Smooth muscle cell (in vitro differentiated cells): Measurements from ENCODE around the gene ADAT3. TPM values are rescaled to one million over a fixed set of nuclear protein-coding genes. Genes with fewer than 3 reads are reported as not detected.

Source experiments
- DNase-seq: peaks from one replicate; lab custom pipeline; 2025; ENCODE audit not compliant: unreplicated experiment; lab: John Stamatoyannopoulos, UW
- H2AFZ ChIP-seq: fragments of 200-600 bp; sonication (generic); 2 replicates; pipeline ENCODE4 v1.6.0; 2016; ENCODE audit warnings: antibody characterized with exemption, low read depth, mild to moderate bottlenecking
- H3F3A ChIP-seq: fragments of 200-600 bp; sonication (generic); 2 replicates; pipeline ENCODE4 v1.6.0; 2017; ENCODE audit warnings: antibody characterized with exemption, low read depth
- H3K27ac ChIP-seq: fragments of 200-600 bp; sonication (generic); 2 replicates; pipeline ENCODE4 v1.5.1; 2016; ENCODE audit warnings: low read depth, mild to moderate bottlenecking
- H3K27me3 ChIP-seq: fragments of 200-600 bp; sonication (generic); 2 replicates; pipeline ENCODE4 v1.6.1; 2016; ENCODE audit warnings: low read depth, mild to moderate bottlenecking
- H3K36me3 ChIP-seq: fragments of 200-600 bp; sonication (generic); 2 replicates; pipeline ENCODE4 v1.5.1; 2016; ENCODE audit warnings: low read depth
- H3K4me1 ChIP-seq: fragments of 200-600 bp; sonication (generic); 2 replicates; pipeline ENCODE4 v1.5.1; 2016; ENCODE audit warnings: low read depth
- H3K4me2 ChIP-seq: fragments of 200-600 bp; sonication (generic); 2 replicates; pipeline ENCODE4 v1.6.0; 2016; ENCODE audit warnings: mild to moderate bottlenecking
- H3K4me3 ChIP-seq: fragments of 200-600 bp; sonication (generic); 2 replicates; pipeline ENCODE4 v1.5.1; 2016; ENCODE audit warnings: mild to moderate bottlenecking
- H3K79me2 ChIP-seq: fragments of 200-600 bp; sonication (generic); 2 replicates; pipeline ENCODE4 v1.6.0; 2016; ENCODE audit warnings: low read depth, mild to moderate bottlenecking
- H3K9ac ChIP-seq: fragments of 200-600 bp; sonication (generic); 2 replicates; pipeline ENCODE4 v1.6.0; 2016; ENCODE audit warnings: low read depth
- H3K9me3 ChIP-seq: fragments of 200-600 bp; sonication (generic); replicated peaks from 2 replicates; pipeline ENCODE4 v1.5.1; 2016; ENCODE audit warnings: low read depth
- H4K20me1 ChIP-seq: fragments of 200-600 bp; sonication (generic); 2 replicates; pipeline ENCODE4 v1.6.0; 2016; ENCODE audit warnings: low read depth
- WGBS: methylation state at CpG from one replicate; pipeline ENCODE4 v1.1.7; 2016; ENCODE audit warnings: low lambda C conversion rate; 5-methylcytosine and 5-hydroxymethylcytosine counted together
- polyA plus RNA-seq: library from polyadenylated mRNA; unstranded; fragments of >200 nt; fragmentation: Nextera tagmentation; extraction: Ambion mirVana; gene quantifications from 2 replicates; pipeline ENCODE4 v1.2.1, GENCODE V29; 2016
- total RNA-seq: library from RNA; depleted of rRNA; stranded (reverse); fragments of >200 nt; gene quantifications from 2 replicates; pipeline ENCODE4 v1.2.3, GENCODE V29; 2014
- TF ChIP-seq, protein P1 (sequence below): fragments of 200-600 bp; sonication (generic); IDR thresholded peaks from 2 replicates; pipeline ENCODE4 v1.5.1; 2017; ENCODE audit warnings: borderline replicate concordance, mild to moderate bottlenecking, antibody characterized with exemption; ENCODE audit not compliant: insufficient read depth, poor library complexity, severe bottlenecking

The ADAT3 gene
- total RNA-seq (0.49 and 0.58 TPM in 2 replicates), polyA plus RNA-seq (2.0 and 4.8 TPM in 2 replicates)

DNA sequence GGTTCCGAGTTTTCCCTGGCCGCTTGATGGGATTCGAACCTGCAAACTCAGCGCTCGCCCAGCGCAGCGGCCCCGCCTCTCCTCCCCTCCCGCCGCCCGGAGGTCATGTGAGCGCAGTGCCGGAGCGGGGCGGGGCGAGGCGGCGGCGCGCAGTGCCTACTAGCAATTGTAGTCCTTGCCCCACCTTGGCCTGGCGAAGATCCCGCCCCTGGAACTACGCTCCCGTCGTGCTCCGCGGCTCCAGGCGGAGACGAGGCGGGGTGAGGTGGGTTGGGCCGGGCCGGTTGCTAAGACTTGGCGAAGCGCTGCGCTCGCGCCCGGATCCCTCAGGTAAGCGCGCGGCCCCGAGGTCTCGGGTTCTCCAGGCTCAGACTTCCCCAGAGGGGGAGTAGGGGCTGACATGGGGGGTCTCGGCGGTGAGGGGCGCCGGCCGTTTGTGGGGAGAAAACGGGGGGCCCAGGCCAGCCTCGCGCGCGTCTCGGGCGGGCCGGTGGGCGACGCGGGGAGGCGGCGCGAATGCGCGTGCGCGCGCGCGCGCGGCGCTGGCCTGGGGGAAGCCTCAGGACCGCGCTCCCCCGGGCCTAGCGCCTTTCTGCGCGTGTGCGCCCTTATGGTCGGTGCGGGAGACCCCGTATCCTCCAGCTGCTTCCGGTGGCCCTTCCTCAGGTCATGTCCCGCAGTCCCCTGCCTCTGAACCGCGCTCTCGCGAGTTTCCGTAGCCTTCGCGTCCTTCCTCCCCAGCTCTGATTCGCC is at the start of gene ADAT3, which contains the start of gene SCAMP4:
TSS of gene ADAT3 (plus strand) at position 290 of the 753 bp plus-strand sequence. CDS start 6,649 bp downstream, outside the sequence.
TSS of gene SCAMP4 (plus strand) at position 290 of the 753 bp plus-strand sequence. CDS start 9,621 bp downstream, outside the sequence.
- H3K36me3 ChIP-seq, result no peaks in the 10 kb centered on the region
- peak within 1 kb of the TSS; percentile 53 for H2AFZ ChIP-seq
- H4K20me1 ChIP-seq, result peaks cover 33% of the 10 kb centered on the region
- no peaks in the 10 kb centered on the region for H3K27me3 ChIP-seq
- H3F3A ChIP-seq, result peaks cover 10% of the 10 kb centered on the region
- peak within 1 kb of the TSS; percentile 67 for H3K4me3 ChIP-seq
- peaks cover 5% of the 10 kb centered on the region for H3K4me1 ChIP-seq
- TF ChIP-seq, protein P1, sequence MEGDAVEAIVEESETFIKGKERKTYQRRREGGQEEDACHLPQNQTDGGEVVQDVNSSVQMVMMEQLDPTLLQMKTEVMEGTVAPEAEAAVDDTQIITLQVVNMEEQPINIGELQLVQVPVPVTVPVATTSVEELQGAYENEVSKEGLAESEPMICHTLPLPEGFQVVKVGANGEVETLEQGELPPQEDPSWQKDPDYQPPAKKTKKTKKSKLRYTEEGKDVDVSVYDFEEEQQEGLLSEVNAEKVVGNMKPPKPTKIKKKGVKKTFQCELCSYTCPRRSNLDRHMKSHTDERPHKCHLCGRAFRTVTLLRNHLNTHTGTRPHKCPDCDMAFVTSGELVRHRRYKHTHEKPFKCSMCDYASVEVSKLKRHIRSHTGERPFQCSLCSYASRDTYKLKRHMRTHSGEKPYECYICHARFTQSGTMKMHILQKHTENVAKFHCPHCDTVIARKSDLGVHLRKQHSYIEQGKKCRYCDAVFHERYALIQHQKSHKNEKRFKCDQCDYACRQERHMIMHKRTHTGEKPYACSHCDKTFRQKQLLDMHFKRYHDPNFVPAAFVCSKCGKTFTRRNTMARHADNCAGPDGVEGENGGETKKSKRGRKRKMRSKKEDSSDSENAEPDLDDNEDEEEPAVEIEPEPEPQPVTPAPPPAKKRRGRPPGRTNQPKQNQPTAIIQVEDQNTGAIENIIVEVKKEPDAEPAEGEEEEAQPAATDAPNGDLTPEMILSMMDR, result no peak
- peak within 1 kb of the TSS; percentile 79 for H3K9ac ChIP-seq
- WGBS, result 1% methylated on average over 64 of the region's 92 CpGs
- no peaks in the 10 kb centered on the region for H3K9me3 ChIP-seq
- H3K4me2 ChIP-seq, result peak within 1 kb of the TSS; percentile 82
- peak within 1 kb of the TSS; percentile 63 for H3K27ac ChIP-seq
- peaks cover 48% of the 10 kb centered on the region for H3K79me2 ChIP-seq
- peak; percentile 93 for DNase-seq

DNA sequence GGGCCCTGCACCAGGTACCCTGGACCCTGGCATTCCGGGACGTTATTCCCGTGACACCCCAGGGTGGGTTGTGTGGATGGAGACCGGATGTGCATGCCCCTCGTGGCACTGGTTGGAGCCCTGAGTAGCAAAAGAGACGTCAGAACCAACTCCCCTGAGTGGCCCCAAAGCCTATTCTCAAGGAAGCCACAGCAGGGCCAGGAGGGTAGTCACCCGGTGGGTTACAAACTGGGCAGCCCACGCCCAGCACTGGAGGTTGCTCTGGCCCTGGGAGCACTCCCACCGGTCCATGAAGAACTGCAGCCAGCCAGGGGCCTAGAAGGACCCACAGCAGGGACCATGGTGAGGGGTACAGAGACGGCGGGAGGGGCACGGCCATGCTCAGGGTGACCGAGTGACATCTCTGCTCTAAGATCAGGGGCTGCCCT is 49.4 kb upstream of the ADAT3 start:
- Histone ChIP-seq H3K79me2 (peaks cover 70% of the 10 kb centered on the region), H3K4me3 (peak overlapping the region; percentile 18), H3K9me3 (no peaks in the 10 kb centered on the region), H3K36me3 (no peaks in the 10 kb centered on the region), H3F3A (peaks cover 3% of the 10 kb centered on the region), H3K4me2 (peak overlapping the region; percentile 97), H3K27ac (peak overlapping the region; percentile 57), H2AFZ (no peak overlapping the region), H3K9ac (peak overlapping the region; percentile 28), H3K27me3 (no peaks in the 10 kb centered on the region), H3K4me1 (peaks cover 63% of the 10 kb centered on the region), H4K20me1 (peaks cover 72% of the 10 kb centered on the region)
- TF ChIP-seq, protein P1, result no peak
- DNase-seq, result no peak
- WGBS, result 42% methylated on average over 13 of the region's 13 CpGs

DNA sequence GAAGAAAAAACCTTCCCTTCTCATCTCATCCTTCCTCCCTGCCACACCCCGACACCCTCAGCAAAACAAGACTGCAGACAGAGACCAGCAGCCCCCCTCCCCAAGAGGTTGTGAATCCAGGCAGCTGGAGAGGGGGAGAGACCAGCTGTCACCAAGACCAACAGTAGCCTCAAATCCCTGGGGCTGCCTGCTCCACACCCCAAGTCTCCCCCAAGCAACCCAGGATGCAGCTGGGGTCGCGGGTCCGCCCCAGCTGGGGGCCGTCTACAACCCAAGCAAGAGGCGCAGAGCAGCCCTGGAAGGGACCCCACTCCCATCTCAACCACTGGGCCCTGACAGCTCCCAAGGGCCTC is 48.9 kb upstream of the ADAT3 start:
- TF ChIP-seq, protein P1, result no peak
- peaks cover 68% of the 10 kb centered on the region for H3K4me1 ChIP-seq
- H3K36me3 ChIP-seq, result no peaks in the 10 kb centered on the region
- H2AFZ ChIP-seq, result no peak overlapping the region
- H3K9ac ChIP-seq, result peak overlapping the region; percentile 28
- H3F3A ChIP-seq, result no peaks in the 10 kb centered on the region
- peak overlapping the region; percentile 55 for H3K4me3 ChIP-seq
- peaks cover 77% of the 10 kb centered on the region for H4K20me1 ChIP-seq
- 79% methylated on average over 6 of the region's 6 CpGs for WGBS
- H3K79me2 ChIP-seq, result peaks cover 75% of the 10 kb centered on the region
- H3K4me2 ChIP-seq, result peak overlapping the region; percentile 97
- H3K9me3 ChIP-seq, result no peaks in the 10 kb centered on the region
- H3K27me3 ChIP-seq, result no peaks in the 10 kb centered on the region
- H3K27ac ChIP-seq, result peak overlapping the region; percentile 57
- no peak for DNase-seq
